ENCODE results near the gene LAMA2.

LAMA2 gene

DNA sequence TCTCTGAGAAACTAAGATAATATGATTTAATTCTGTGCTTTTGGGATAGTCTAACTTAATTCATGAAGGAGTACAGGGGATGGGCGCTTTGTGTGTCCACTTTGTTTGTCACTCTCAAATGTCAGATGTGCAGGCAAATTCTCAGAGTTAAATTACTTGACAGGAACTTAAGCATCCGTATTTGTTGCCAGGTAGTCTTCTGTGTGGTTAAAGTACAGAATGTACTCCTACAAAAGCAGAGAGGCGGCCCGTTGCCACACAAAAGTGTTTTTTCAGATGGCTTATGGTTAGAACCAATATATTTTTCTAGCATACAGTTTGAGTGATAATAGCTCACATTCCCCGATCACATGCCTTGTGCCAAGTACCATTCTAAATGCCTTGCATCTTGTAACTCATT is 234.4 kb downstream of the LAMA2 start:
- TF ChIP-seq, protein P1, sequence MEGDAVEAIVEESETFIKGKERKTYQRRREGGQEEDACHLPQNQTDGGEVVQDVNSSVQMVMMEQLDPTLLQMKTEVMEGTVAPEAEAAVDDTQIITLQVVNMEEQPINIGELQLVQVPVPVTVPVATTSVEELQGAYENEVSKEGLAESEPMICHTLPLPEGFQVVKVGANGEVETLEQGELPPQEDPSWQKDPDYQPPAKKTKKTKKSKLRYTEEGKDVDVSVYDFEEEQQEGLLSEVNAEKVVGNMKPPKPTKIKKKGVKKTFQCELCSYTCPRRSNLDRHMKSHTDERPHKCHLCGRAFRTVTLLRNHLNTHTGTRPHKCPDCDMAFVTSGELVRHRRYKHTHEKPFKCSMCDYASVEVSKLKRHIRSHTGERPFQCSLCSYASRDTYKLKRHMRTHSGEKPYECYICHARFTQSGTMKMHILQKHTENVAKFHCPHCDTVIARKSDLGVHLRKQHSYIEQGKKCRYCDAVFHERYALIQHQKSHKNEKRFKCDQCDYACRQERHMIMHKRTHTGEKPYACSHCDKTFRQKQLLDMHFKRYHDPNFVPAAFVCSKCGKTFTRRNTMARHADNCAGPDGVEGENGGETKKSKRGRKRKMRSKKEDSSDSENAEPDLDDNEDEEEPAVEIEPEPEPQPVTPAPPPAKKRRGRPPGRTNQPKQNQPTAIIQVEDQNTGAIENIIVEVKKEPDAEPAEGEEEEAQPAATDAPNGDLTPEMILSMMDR (IDR thresholded peaks at IDR 0.05; ENCODE audit: low read length): no peak
- TF ChIP-seq EZH2 (IDR thresholded peaks at IDR 0.05; ENCODE audit: borderline replicate concordance, low read length): no peak
- Histone ChIP-seq H3K36me3 (ENCODE audit: insufficient read depth, low read length) (no peaks in the 10 kb centered on the region), H2AFZ (ENCODE audit: low read length) (no peak overlapping the region), H3K79me2 (ENCODE audit: insufficient read depth, low read length) (no peaks in the 10 kb centered on the region), H3K9me2 (ENCODE audit: low read depth, low read length) (no peaks in the 10 kb centered on the region), H3K9me3 (ENCODE audit: low read length) (no peaks in the 10 kb centered on the region), H4K20me1 (ENCODE audit: insufficient read depth, low read length) (no peaks in the 10 kb centered on the region), H3K9ac (ENCODE audit: low read length) (no peak overlapping the region), H3F3A (ENCODE audit: insufficient read depth, low read length) (no peaks in the 10 kb centered on the region), H3K27ac (ENCODE audit: low read depth, low read length, poor library complexity, severe bottlenecking) (no peak overlapping the region), H3K4me3 (ENCODE audit: low read depth, low read length, poor library complexity, severe bottlenecking) (no peak overlapping the region), H3K27me3 (ENCODE audit: insufficient read depth, low read length) (no peaks in the 10 kb centered on the region), H3K4me2 (ENCODE audit: low read length) (no peak overlapping the region), H3K4me1 (ENCODE audit: insufficient read depth, low read length, severe bottlenecking) (no peaks in the 10 kb centered on the region)

DNA sequence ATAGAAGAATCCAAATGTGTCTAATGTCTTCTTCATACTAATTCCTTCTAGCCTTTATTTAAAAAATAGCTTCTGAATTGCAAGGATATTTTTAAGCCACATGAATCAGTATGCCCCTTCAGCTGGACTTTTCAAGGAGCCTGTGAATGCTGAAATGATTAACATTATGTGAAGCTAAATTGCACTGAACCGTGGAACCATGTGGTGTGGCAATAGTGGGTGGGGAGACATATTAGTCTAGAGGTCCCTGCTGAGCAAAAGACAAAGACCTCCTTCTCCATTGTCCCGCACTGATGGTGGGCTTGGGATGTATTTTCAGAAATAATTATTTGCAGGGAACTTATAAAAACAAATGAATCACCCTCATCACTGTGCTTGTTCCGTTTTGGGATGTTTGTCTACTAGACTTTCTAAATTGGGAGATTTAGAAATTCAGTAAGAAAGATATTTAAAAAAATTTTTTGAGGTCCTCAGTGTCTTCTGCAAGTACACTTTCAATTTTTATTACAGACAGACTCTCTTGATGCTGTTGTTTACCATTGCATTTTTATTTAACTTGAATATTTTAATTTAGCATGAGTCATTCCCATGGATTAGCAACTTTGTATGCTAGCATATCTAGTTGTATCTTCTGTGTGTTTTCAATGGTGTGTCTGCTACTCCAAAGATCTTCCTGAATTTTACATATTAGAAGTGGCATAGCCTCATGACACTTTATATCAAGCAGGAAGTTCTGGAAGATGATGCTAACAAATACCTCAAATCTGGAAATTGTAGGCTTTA is 238.1 kb downstream of the LAMA2 start:
- TF ChIP-seq EZH2 (IDR thresholded peaks at IDR 0.05; ENCODE audit: borderline replicate concordance, low read length): no peak
- TF ChIP-seq, protein P1 (IDR thresholded peaks at IDR 0.05; ENCODE audit: low read length): no peak
- no peaks in the 10 kb centered on the region for H4K20me1 ChIP-seq (ENCODE audit: insufficient read depth, low read length)
- H3K79me2 ChIP-seq (ENCODE audit: insufficient read depth, low read length): no peaks in the 10 kb centered on the region
- H3F3A ChIP-seq (ENCODE audit: insufficient read depth, low read length): no peaks in the 10 kb centered on the region
- no peak overlapping the region for H2AFZ ChIP-seq (ENCODE audit: low read length)
- no peaks in the 10 kb centered on the region for H3K4me1 ChIP-seq (ENCODE audit: insufficient read depth, low read length, severe bottlenecking)
- no peaks in the 10 kb centered on the region for H3K36me3 ChIP-seq (ENCODE audit: insufficient read depth, low read length)
- no peak overlapping the region for H3K4me2 ChIP-seq (ENCODE audit: low read length)
- no peak overlapping the region for H3K9ac ChIP-seq (ENCODE audit: low read length)
- no peak overlapping the region for H3K4me3 ChIP-seq (ENCODE audit: low read depth, low read length, poor library complexity, severe bottlenecking)
- no peaks in the 10 kb centered on the region for H3K9me2 ChIP-seq (ENCODE audit: low read depth, low read length)
- H3K27me3 ChIP-seq (ENCODE audit: insufficient read depth, low read length): no peaks in the 10 kb centered on the region
- no peak overlapping the region for H3K27ac ChIP-seq (ENCODE audit: low read depth, low read length, poor library complexity, severe bottlenecking)
- H3K9me3 ChIP-seq (ENCODE audit: low read length): no peaks in the 10 kb centered on the region

DNA sequence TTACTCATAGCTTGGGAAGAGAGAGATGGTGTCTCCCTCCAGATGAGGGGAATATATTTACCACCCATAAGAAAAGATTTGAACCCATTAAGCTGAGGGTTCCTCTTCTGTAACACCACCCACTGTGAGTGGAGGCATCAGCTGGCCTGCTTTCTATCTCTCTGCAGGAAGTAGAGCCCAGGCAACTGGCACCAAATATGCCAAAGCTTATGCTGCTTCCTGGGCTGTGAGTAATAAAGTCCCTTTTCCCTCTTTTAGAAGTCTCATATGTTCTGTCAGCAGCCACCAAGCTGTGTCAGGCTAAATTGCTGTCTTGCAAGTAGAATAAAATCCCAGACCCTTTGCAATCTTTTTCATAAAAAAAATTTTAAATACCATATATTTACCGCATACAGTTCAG is 241.4 kb downstream of the LAMA2 start:
- no peak overlapping the region for H2AFZ ChIP-seq (ENCODE audit: low read length)
- H3K9me2 ChIP-seq (ENCODE audit: low read depth, low read length): no peaks in the 10 kb centered on the region
- H3K27ac ChIP-seq (ENCODE audit: low read depth, low read length, poor library complexity, severe bottlenecking): no peak overlapping the region
- no peak for TF ChIP-seq EZH2 (IDR thresholded peaks at IDR 0.05; ENCODE audit: borderline replicate concordance, low read length)
- TF ChIP-seq, protein P1 (IDR thresholded peaks at IDR 0.05; ENCODE audit: low read length): no peak
- H3K9me3 ChIP-seq (ENCODE audit: low read length): no peaks in the 10 kb centered on the region
- H3F3A ChIP-seq (ENCODE audit: insufficient read depth, low read length): no peaks in the 10 kb centered on the region
- no peaks in the 10 kb centered on the region for H3K27me3 ChIP-seq (ENCODE audit: insufficient read depth, low read length)
- no peak overlapping the region for H3K4me2 ChIP-seq (ENCODE audit: low read length)
- H3K79me2 ChIP-seq (ENCODE audit: insufficient read depth, low read length): no peaks in the 10 kb centered on the region
- no peaks in the 10 kb centered on the region for H4K20me1 ChIP-seq (ENCODE audit: insufficient read depth, low read length)
- H3K9ac ChIP-seq (ENCODE audit: low read length): no peak overlapping the region
- no peak overlapping the region for H3K4me3 ChIP-seq (ENCODE audit: low read depth, low read length, poor library complexity, severe bottlenecking)
- no peaks in the 10 kb centered on the region for H3K4me1 ChIP-seq (ENCODE audit: insufficient read depth, low read length, severe bottlenecking)
- H3K36me3 ChIP-seq (ENCODE audit: insufficient read depth, low read length): no peaks in the 10 kb centered on the region
